ENCODE results near the gene NKD2.
"Not testable (repeated sequence)": the region's sequence is repeated elsewhere in the genome, so short reads cannot be mapped to it uniquely, and the experiment has no call there.

Gene NKD2

GRCh38 chr5:997711-998110, 10.9 kb upstream of the NKD2 start:
- Histone ChIP-seq H3K4me3 (ENCODE audit: low read depth, low read length) (no peak overlapping the region), H3K9me3 (no peaks in the 10 kb centered on the region), H3K4me1 (peaks cover 3% of the 10 kb centered on the region), H3K27me3 (no peaks in the 10 kb centered on the region), H3K36me3 (no peaks in the 10 kb centered on the region)
- TF ChIP-seq CTCF (IDR thresholded peaks at IDR 0.05; ENCODE audit: low read depth, low read length) = no peak
- no peak for DNase-seq

GRCh38 chr5:998246-999031, 10.2 kb upstream of the NKD2 start:
- DNase-seq = no peak

GRCh38 chr5:999032-999501, 9.5 kb upstream of the NKD2 start:
- no peak for DNase-seq
- no peak for TF ChIP-seq CTCF (IDR thresholded peaks at IDR 0.05; ENCODE audit: low read depth, low read length)
- Histone ChIP-seq H3K4me3 (ENCODE audit: low read depth, low read length) (no peak overlapping the region), H3K9me3 (no peaks in the 10 kb centered on the region), H3K27me3 (peaks cover 2% of the 10 kb centered on the region), H3K36me3 (no peaks in the 10 kb centered on the region), H3K4me1 (peaks cover 12% of the 10 kb centered on the region)

More at GRCh38 chr5:998246-999031, 10.2 kb upstream of the NKD2 start:
- no peaks in the 10 kb centered on the region for H3K9me3 ChIP-seq
- no peak overlapping the region for H3K4me3 ChIP-seq (ENCODE audit: low read depth, low read length)
- H3K27me3 ChIP-seq = no peaks in the 10 kb centered on the region; the same call in 1 of the 2 replicates
- H3K36me3 ChIP-seq = no peaks in the 10 kb centered on the region
- H3K4me1 ChIP-seq = peaks cover 9% of the 10 kb centered on the region
- no peak for TF ChIP-seq CTCF (IDR thresholded peaks at IDR 0.05; ENCODE audit: low read depth, low read length)

GRCh38 chr5:999724-1000123, 8.9 kb upstream of the NKD2 start:
- H3K4me3 ChIP-seq (ENCODE audit: low read depth, low read length) = no peak overlapping the region
- DNase-seq = no peak
- peaks cover 8% of the 10 kb centered on the region for H3K27me3 ChIP-seq
- H3K9me3 ChIP-seq = no peaks in the 10 kb centered on the region
- H3K36me3 ChIP-seq = no peaks in the 10 kb centered on the region
- TF ChIP-seq CTCF (IDR thresholded peaks at IDR 0.05; ENCODE audit: low read depth, low read length) = no peak
- peaks cover 12% of the 10 kb centered on the region for H3K4me1 ChIP-seq

GRCh38 chr5:1000329-1000728, 8.3 kb upstream of the NKD2 start:
- Histone ChIP-seq H3K4me3 (ENCODE audit: low read depth, low read length) (no peak overlapping the region), H3K27me3 (peaks cover 14% of the 10 kb centered on the region), H3K9me3 (no peaks in the 10 kb centered on the region), H3K4me1 (peaks cover 12% of the 10 kb centered on the region), H3K36me3 (no peaks in the 10 kb centered on the region)
- no peak for DNase-seq
- no peak for TF ChIP-seq CTCF (IDR thresholded peaks at IDR 0.05; ENCODE audit: low read depth, low read length)

GRCh38 chr5:1000831-1001230, 7.8 kb upstream of the NKD2 start:
- peaks cover 12% of the 10 kb centered on the region for H3K4me1 ChIP-seq
- not testable (repeated sequence) for H3K9me3 ChIP-seq; H3K4me3 ChIP-seq (ENCODE audit: low read depth, low read length); DNase-seq; H3K36me3 ChIP-seq
- peaks cover 19% of the 10 kb centered on the region for H3K27me3 ChIP-seq

Measured in BE2C (cell line).